GM21619 (cell line): ENCODE results near the gene CALML4.
"Not testable (repeated sequence)": the region's sequence is repeated elsewhere in the genome, so short reads cannot be mapped to it uniquely, and the experiment has no call there.

Experiments used
- ATAC-seq: cut with Tn5 transposase; IDR thresholded peaks from one replicate; pipeline ENCODE4 v1.9.1; 2021; ENCODE audit not compliant: unreplicated experiment

The CALML4 gene

GRCh38 chr15:68225442-68225841 lies 20.3 kb upstream of the CALML4 start:
- not testable (repeated sequence) for ATAC-seq

- ATAC-seq, result no peak
Observed at GRCh38 chr15:68224546-68225250, 19.6 kb upstream of the CALML4 start.

GRCh38 chr15:68224108-68224507 lies 19.0 kb upstream of the CALML4 start:
- ATAC-seq, result no peak

GRCh38 chr15:68223171-68223570 lies 18.0 kb upstream of the CALML4 start:
- ATAC-seq, result no peak

GRCh38 chr15:68222432-68222743 lies 17.3 kb upstream of the CALML4 start:
- not testable (repeated sequence) for ATAC-seq

- not testable (repeated sequence) for ATAC-seq
Observed at GRCh38 chr15:68221530-68222431, 16.6 kb upstream of the CALML4 start.

- no peak for ATAC-seq
Observed at GRCh38 chr15:68220967-68221366, 15.8 kb upstream of the CALML4 start.

- ATAC-seq, result no peak
Observed at GRCh38 chr15:68220489-68220888, 15.4 kb upstream of the CALML4 start.

GRCh38 chr15:68218847-68219798 lies 14.0 kb upstream of the CALML4 start:
- no peak for ATAC-seq

GRCh38 chr15:68218331-68218730 lies 13.2 kb upstream of the CALML4 start:
- no peak for ATAC-seq

GRCh38 chr15:68217341-68217740 lies 12.2 kb upstream of the CALML4 start:
- ATAC-seq, result no peak

- ATAC-seq, result no peak
Observed at GRCh38 chr15:68214838-68215254, 9.7 kb upstream of the CALML4 start.

GRCh38 chr15:68213991-68214837 lies 9.1 kb upstream of the CALML4 start:
- ATAC-seq, result no peak

GRCh38 chr15:68213491-68213845 lies 8.3 kb upstream of the CALML4 start:
- ATAC-seq, result not testable (repeated sequence)

GRCh38 chr15:68211656-68212320 lies 6.7 kb upstream of the CALML4 start:
- ATAC-seq, result no peak

GRCh38 chr15:68210821-68211655 lies 5.9 kb upstream of the CALML4 start:
- ATAC-seq, result no peak

GRCh38 chr15:68210409-68210756 lies 5.3 kb upstream of the CALML4 start:
- no peak for ATAC-seq

- ATAC-seq, result peak; percentile 46
Observed at GRCh38 chr15:68209735-68210408, 4.7 kb upstream of the CALML4 start.
